GM12891 (cell line): Measurements from ENCODE around the gene STK24.

Source experiments
- DNase-seq: peaks from one replicate; pipeline ENCODE4 v3.0.0; 2011; ENCODE audit warnings: low spot score; ENCODE audit not compliant: insufficient read length
- FAIRE-seq: peaks from 2 replicates; lab custom pipeline; 2011; peaks lifted over from hg19 to GRCh38; lab: Jason Lieb, UNC
- PAX5 ChIP-seq: IDR thresholded peaks from 2 replicates; pipeline ENCODE4 v1.6.1; 2011; ENCODE audit warnings: low read length, moderate library complexity, mild to moderate bottlenecking; ENCODE audit not compliant: insufficient read depth, severe bottlenecking
- POLR2A ChIP-seq: IDR thresholded peaks from 2 replicates; pipeline ENCODE4 v1.6.1; 2011; ENCODE audit warnings: low read depth, low read length, control low read depth
- POLR2AphosphoS5 ChIP-seq: IDR thresholded peaks from 2 replicates; pipeline ENCODE4 v1.6.1; 2011; ENCODE audit warnings: low read depth, low read length, control low read depth
- POU2F2 ChIP-seq: IDR thresholded peaks from 2 replicates; pipeline ENCODE4 v1.6.1; 2011; ENCODE audit warnings: low read depth, mild to moderate bottlenecking, control low read depth, low read length, moderate library complexity
- SPI1 ChIP-seq: IDR thresholded peaks from 2 replicates; pipeline ENCODE4 v1.6.1; 2011; ENCODE audit warnings: low read depth, low read length, control low read depth
- TAF1 ChIP-seq: IDR thresholded peaks from 2 replicates; pipeline ENCODE4 v1.6.1; 2011; ENCODE audit warnings: low read depth, low read length, control low read depth

Gene STK24

DNA sequence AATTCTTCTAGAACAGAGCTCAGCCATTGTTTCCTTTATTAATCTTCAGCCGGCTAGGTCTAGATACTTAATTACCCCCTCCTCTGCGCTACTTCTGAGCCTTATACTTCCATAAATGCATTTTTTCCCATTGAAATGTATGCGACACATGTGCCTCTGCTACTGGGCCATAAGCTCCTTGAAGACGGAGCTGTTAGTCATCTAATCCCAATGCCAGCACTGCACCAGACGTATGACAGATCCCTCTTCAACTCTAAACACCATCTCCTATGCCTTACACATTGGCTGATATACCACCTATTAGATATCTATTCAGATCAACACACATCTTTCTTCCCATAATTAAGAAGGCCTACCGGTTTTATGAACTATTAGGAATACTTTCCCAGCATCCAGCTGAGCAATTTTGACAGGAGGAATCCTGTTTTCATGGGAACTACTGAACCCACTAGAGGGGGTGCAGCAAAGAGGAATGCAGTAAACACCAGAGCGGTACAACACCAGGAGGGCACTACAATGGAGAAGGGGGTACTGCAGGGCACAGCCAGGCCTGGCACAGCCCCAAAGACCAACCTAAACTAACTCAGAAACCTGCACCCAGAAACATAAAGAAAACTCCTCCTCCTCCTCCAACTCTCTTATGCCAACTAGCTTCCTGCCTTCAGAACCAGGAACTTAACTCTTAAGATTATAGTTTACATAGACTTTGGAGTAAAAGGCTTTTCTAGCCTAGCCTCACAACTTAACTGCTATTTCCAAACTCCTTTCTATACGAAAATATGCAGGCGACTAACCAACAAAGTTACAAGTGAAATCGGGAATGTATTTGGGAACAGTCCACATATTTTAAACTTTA, 18.7 kb downstream of the STK24 start:
- TF ChIP-seq POU2F2 = no peak
- TF ChIP-seq POLR2A = no peak
- no peak for TF ChIP-seq POLR2AphosphoS5
- no peak for TF ChIP-seq SPI1
- no peak for TF ChIP-seq PAX5
- TF ChIP-seq TAF1 = no peak
- DNase-seq (no peak), FAIRE-seq (peak; percentile 58)

- TF ChIP-seq POU2F2 = no peak
- TF ChIP-seq PAX5 = no peak
- no peak for TF ChIP-seq SPI1
- no peak for TF ChIP-seq TAF1
- TF ChIP-seq POLR2AphosphoS5 = no peak
- no peak for TF ChIP-seq POLR2A
- no peak for DNase-seq
- peak; percentile 71 for FAIRE-seq
Measured at GRCh38 chr13:98556968-98557631, 19.8 kb downstream of the STK24 start.

DNA sequence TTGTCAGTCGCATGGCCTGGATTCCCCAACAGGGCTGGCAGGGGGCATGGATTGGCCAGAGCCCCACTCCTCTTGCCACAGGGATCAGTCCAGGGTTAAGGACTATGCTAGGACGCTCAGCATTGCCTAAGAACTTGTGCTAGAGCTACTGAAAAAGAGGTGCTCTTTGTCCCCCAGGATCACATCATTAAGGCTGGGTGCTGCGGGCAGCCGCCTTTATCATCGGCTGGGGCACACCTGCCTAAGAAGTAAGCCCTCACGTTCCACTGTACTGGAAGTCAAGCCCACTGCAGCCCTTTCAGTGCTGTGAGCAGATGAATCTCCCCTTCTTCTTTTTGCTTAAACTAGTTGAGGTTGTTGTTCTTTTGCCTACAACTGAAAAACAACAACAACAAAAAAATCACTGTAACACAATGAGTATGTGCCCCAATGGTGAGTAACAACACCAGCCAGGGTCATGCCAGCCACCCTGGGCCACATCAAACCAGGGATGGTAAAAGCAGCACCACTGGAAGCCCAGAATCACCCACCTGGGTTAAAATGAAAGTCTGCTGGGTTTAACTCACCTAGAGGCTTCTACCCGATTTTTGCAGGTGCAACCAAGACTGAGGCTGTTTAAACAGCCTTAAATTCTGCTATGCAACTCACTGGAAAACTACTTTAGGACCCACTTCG, 20.6 kb downstream of the STK24 start:
- DNase-seq (no peak), FAIRE-seq (no peak)
- TF ChIP-seq POU2F2 (no peak), PAX5 (no peak), SPI1 (no peak), POLR2A (no peak)

GRCh38 chr13:98549728-98550317, 27.1 kb downstream of the STK24 start:
- peak; percentile 48 for FAIRE-seq
- DNase-seq = no peak

DNA sequence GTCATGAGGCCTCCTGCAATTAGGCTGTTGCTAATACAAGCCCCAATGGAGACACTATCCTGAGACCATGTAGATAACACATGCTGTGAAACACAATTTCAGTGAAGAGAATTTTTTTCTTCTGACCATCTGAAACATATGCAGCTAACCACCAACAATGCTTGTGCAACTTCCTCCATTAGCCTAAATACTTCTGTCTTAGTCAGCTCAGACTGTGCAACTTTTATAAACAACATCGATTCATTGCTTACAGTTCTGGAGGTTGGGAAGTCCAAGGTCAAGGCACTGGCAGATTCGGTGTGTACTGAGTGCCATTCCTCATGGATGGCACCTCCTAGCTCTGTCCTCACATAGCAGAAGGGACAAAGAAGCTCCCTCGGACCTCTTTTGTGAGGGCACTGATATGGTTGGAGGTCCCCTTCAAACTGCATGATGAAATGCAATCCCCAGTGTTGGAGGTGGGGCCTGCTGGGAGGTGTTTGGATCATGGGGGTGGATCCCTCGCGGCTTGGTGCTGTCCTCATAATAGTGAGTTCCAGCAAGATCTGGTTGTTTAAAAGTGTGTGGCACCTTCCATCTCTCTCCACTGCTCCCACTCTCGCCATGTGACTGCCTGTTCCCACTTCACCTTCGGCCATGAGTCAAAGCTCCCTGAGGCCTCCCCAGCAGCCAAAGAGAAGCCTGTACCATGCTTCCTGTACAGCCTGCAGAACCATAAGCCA, 27.7 kb downstream of the STK24 start:
- no peak for DNase-seq
- FAIRE-seq = peak; percentile 68
- no peak for TF ChIP-seq POLR2AphosphoS5
- no peak for TF ChIP-seq SPI1
- TF ChIP-seq POU2F2 = no peak
- no peak for TF ChIP-seq POLR2A
- TF ChIP-seq TAF1 = no peak

More at GRCh38 chr13:98549728-98550317, 27.1 kb downstream of the STK24 start:
- TF ChIP-seq PAX5 (no peak), POU2F2 (no peak), POLR2A (no peak), POLR2AphosphoS5 (no peak), SPI1 (no peak), TAF1 (no peak)

DNA sequence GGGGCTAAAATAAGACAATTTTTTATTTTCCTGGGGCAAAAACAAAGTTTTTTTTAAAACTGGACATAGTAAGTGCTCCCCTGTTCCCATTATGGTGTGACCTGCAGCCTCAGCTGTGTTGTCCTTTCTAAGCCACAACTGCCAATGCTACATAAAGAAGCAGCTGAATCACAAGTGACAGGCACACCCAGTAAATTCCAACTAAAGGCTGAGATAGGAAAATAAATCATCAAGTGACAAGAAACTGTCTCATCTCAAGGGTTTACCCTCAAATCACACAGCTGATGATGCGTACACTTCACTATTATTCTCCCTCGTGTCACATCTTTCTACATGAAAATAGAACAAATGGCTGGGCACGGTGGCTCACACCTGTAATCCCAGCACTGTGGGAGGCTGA, 28.7 kb downstream of the STK24 start:
- TF ChIP-seq SPI1 (no peak), POLR2AphosphoS5 (no peak), POLR2A (no peak), TAF1 (no peak), PAX5 (no peak)
- DNase-seq (no peak), FAIRE-seq (no peak)

GRCh38 chr13:98547455-98547854, 29.5 kb downstream of the STK24 start:
- TF ChIP-seq PAX5 = no peak
- TF ChIP-seq SPI1 = no peak
- no peak for TF ChIP-seq POU2F2
- no peak for TF ChIP-seq TAF1
- TF ChIP-seq POLR2A = no peak
- TF ChIP-seq POLR2AphosphoS5 = no peak
- DNase-seq (no peak), FAIRE-seq (no peak)

GRCh38 chr13:98546402-98546801, 30.5 kb downstream of the STK24 start:
- DNase-seq (no peak), FAIRE-seq (no peak)
- TF ChIP-seq PAX5 (no peak), POLR2A (no peak), TAF1 (no peak), POU2F2 (no peak)

DNA sequence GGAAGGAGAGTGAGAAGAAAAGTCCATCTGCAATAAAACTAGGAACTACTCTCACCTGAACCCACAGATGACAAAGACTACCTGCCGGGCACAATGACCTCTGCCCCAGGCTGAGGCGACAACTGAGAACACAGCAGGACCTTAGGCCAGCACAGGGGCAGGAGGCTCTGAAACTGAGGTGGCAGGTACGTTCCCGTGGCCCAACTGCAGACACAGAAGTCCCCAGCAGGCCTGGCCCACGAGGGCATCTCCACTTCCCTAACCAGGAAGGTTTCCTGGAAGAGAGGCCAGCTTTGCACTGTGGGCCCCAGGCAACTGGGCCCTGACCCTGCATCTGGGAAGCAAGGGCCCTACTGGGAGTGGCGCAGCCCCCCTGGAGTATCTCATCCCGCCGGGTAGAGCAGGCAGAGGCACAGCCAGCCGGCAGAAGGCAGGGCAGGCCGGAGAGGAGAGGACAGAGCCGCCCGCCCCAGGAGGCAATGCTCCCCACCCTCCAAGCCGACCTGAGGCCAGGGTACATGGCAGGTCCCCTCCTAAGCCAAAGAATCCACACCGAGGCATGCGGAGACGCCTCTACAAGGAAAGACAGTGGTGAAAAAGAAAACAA, 32.7 kb downstream of the STK24 start:
- no peak for DNase-seq
- TF ChIP-seq POLR2A = no peak
- no peak for FAIRE-seq
